ENCODE measurements around the gene CRIM1.

Gene CRIM1

DNA sequence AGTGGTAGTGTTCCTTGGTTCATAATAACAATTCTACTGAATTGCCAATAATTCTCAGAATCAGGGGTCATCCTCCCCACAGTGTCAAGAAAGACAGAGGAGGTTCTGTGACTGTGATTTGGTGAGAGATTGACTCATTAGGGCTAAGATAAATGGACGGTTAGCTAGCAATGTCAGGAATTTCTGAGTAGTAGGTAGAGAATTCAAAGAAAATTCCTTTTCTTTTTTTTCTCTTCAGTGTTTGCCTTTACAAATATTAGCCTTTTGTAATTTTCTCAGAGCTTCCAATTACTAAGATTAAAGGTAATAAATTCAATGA lies 16.8 kb upstream of the CRIM1 start:
- no peaks in the 10 kb centered on the region for H3K9me3 Mint-ChIP-seq
- no peak overlapping the region for H3K4me3 Mint-ChIP-seq
- H3K27me3 Mint-ChIP-seq = peaks cover 6% of the 10 kb centered on the region
- H3K27ac Mint-ChIP-seq = no peak overlapping the region
- no peaks in the 10 kb centered on the region for H3K4me1 Mint-ChIP-seq
- H3K36me3 Mint-ChIP-seq = no peaks in the 10 kb centered on the region
- ATAC-seq = no peak

- no peak for ATAC-seq
- no peak overlapping the region for H3K27ac Mint-ChIP-seq
- H3K4me1 Mint-ChIP-seq = no peaks in the 10 kb centered on the region
- no peaks in the 10 kb centered on the region for H3K36me3 Mint-ChIP-seq
- H3K27me3 Mint-ChIP-seq = peaks cover 14% of the 10 kb centered on the region
- H3K4me3 Mint-ChIP-seq = no peak overlapping the region
- no peaks in the 10 kb centered on the region for H3K9me3 Mint-ChIP-seq
Observed at GRCh38 chr2:36339607-36340218, 15.9 kb upstream of the CRIM1 start.

DNA sequence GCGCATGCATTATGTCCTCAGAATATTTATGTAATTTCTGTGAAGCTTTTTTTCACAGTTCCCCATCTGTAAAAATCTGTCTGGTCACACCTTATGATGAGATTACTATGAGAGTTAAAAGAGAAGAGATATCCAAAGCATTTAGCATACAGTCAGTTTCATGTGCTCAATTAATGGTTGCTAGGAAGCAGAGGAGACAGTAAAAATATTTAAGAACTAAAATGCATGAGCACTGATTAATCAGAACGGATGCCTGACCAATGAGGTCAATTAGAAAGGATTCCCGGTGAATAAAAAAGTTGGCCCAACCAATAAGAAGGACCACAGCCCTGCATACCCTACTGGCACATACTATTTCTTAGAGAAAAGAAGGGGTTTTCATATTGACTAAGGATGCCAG lies 12.0 kb upstream of the CRIM1 start:
- no peaks in the 10 kb centered on the region for H3K9me3 Mint-ChIP-seq
- H3K27ac Mint-ChIP-seq = no peak overlapping the region
- no peak for ATAC-seq
- H3K4me3 Mint-ChIP-seq = no peak overlapping the region
- H3K27me3 Mint-ChIP-seq = peaks cover 14% of the 10 kb centered on the region
- H3K4me1 Mint-ChIP-seq = no peaks in the 10 kb centered on the region
- no peaks in the 10 kb centered on the region for H3K36me3 Mint-ChIP-seq

GRCh38 chr2:36348721-36349120 lies 6.9 kb upstream of the CRIM1 start:
- no peak overlapping the region for H3K4me3 Mint-ChIP-seq
- no peaks in the 10 kb centered on the region for H3K9me3 Mint-ChIP-seq
- no peak overlapping the region for H3K27ac Mint-ChIP-seq
- no peak for ATAC-seq
- H3K36me3 Mint-ChIP-seq = no peaks in the 10 kb centered on the region
- H3K4me1 Mint-ChIP-seq = peaks cover 13% of the 10 kb centered on the region
- peaks cover 15% of the 10 kb centered on the region for H3K27me3 Mint-ChIP-seq

GRCh38 chr2:36351291-36351690 lies 4.3 kb upstream of the CRIM1 start:
- H3K9me3 Mint-ChIP-seq = peaks cover 4% of the 10 kb centered on the region
- no peak overlapping the region for H3K4me3 Mint-ChIP-seq
- H3K27ac Mint-ChIP-seq = no peak overlapping the region
- ATAC-seq = no peak
- peaks cover 13% of the 10 kb centered on the region for H3K4me1 Mint-ChIP-seq
- H3K27me3 Mint-ChIP-seq = peaks cover 22% of the 10 kb centered on the region
- H3K36me3 Mint-ChIP-seq = no peaks in the 10 kb centered on the region

DNA sequence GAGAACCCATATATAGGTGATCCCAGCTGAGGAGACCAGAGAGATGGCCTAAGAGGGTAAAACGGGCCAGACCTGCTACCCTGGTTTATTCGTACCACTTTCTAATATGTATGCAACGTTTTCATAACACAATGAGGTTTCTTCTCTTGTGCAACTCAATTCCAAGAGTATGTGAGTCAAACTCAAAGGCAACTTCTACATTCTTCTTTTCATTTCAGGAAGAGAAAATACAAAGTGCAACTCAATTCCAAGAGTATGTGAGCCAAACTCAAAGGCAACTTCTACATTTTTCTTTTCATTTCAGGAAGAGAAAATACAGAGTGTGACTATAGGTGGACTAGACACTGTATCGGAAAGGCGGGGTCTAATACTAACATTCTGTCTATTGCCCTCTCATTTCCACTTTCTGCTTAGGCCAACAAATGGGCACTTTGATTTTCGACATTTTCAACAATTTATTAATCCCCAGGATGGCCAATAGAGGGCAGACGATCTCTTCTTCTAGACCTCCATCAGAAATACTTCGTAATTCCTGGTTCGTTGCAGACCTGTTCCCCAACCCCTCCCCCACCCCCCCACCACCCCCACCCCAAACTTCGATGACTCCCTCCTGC lies 3.7 kb upstream of the CRIM1 start:
- ATAC-seq = no peak
- H3K4me3 Mint-ChIP-seq = no peak overlapping the region
- H3K9me3 Mint-ChIP-seq = peaks cover 4% of the 10 kb centered on the region
- H3K27me3 Mint-ChIP-seq = peaks cover 25% of the 10 kb centered on the region
- H3K4me1 Mint-ChIP-seq = peaks cover 14% of the 10 kb centered on the region
- H3K36me3 Mint-ChIP-seq = no peaks in the 10 kb centered on the region
- H3K27ac Mint-ChIP-seq = no peak overlapping the region

DNA sequence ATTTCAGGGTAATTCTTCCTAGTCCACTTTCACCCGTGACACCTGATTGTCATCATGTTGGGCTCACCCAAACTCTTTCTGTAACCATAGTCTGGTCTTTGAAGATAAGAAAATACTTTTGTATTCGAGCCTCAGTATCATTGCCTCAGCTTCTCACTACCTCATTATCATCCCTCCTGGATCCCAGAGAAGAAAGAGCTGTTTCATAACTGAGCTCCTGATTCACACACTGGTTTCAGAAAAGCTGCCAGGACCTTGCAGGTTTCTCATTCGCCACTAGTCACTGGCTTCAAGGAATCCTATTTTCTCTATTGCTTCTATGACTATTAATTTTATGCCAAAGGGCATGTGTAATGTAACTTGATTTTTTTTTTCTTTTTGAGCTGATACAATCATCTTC lies 2.9 kb upstream of the CRIM1 start:
- H3K4me3 Mint-ChIP-seq = no peak overlapping the region
- peaks cover 33% of the 10 kb centered on the region for H3K27me3 Mint-ChIP-seq
- no peaks in the 10 kb centered on the region for H3K36me3 Mint-ChIP-seq
- no peak overlapping the region for H3K27ac Mint-ChIP-seq
- H3K9me3 Mint-ChIP-seq = peaks cover 4% of the 10 kb centered on the region
- H3K4me1 Mint-ChIP-seq = peaks cover 23% of the 10 kb centered on the region
- no peak for ATAC-seq

GRCh38 chr2:36354811-36355150 lies 797 bp upstream of the CRIM1 start:
- H3K27ac Mint-ChIP-seq = no peak overlapping the region

GRCh38 chr2:36355890-36356297 lies 316 bp downstream of the CRIM1 start:
- Mint-ChIP-seq H3K4me3 (no peak overlapping the region), H3K36me3 (no peaks in the 10 kb centered on the region), H3K4me1 (peaks cover 33% of the 10 kb centered on the region), H3K9me3 (peaks cover 4% of the 10 kb centered on the region), H3K27me3 (peaks cover 41% of the 10 kb centered on the region), H3K27ac (no peak overlapping the region)
- ATAC-seq = no peak

More at GRCh38 chr2:36354811-36355150, 797 bp upstream of the CRIM1 start:
- Mint-ChIP-seq H3K4me3 (peak overlapping the region; percentile 38), H3K27me3 (peaks cover 42% of the 10 kb centered on the region), H3K9me3 (peaks cover 4% of the 10 kb centered on the region), H3K4me1 (peaks cover 33% of the 10 kb centered on the region), H3K36me3 (no peaks in the 10 kb centered on the region)
- no peak for ATAC-seq

- H3K27ac Mint-ChIP-seq = peak overlapping the region; percentile 76
- H3K27me3 Mint-ChIP-seq = peaks cover 43% of the 10 kb centered on the region
- H3K4me1 Mint-ChIP-seq = peaks cover 33% of the 10 kb centered on the region
- peak overlapping the region; percentile 68 for H3K4me3 Mint-ChIP-seq
- H3K9me3 Mint-ChIP-seq = peaks cover 4% of the 10 kb centered on the region
- no peaks in the 10 kb centered on the region for H3K36me3 Mint-ChIP-seq
- ATAC-seq = peak; percentile 18
Observed at GRCh38 chr2:36356298-36356989, 866 bp downstream of the CRIM1 start.

GRCh38 chr2:36356990-36357846 lies 1.6 kb downstream of the CRIM1 start:
- ATAC-seq = peak; percentile 29
- H3K9me3 Mint-ChIP-seq = peaks cover 4% of the 10 kb centered on the region
- peaks cover 51% of the 10 kb centered on the region for H3K27me3 Mint-ChIP-seq
- H3K4me1 Mint-ChIP-seq = peaks cover 33% of the 10 kb centered on the region
- no peaks in the 10 kb centered on the region for H3K36me3 Mint-ChIP-seq
- H3K27ac Mint-ChIP-seq = peak overlapping the region; percentile 76
- peak overlapping the region; percentile 84 for H3K4me3 Mint-ChIP-seq

GRCh38 chr2:36357847-36358659 lies 2.5 kb downstream of the CRIM1 start:
- no peak for ATAC-seq
- H3K36me3 Mint-ChIP-seq = no peaks in the 10 kb centered on the region
- peak overlapping the region; percentile 76 for H3K27ac Mint-ChIP-seq
- peaks cover 4% of the 10 kb centered on the region for H3K9me3 Mint-ChIP-seq
- peaks cover 25% of the 10 kb centered on the region for H3K4me1 Mint-ChIP-seq
- peak overlapping the region; percentile 84 for H3K4me3 Mint-ChIP-seq
- peaks cover 52% of the 10 kb centered on the region for H3K27me3 Mint-ChIP-seq

DNA sequence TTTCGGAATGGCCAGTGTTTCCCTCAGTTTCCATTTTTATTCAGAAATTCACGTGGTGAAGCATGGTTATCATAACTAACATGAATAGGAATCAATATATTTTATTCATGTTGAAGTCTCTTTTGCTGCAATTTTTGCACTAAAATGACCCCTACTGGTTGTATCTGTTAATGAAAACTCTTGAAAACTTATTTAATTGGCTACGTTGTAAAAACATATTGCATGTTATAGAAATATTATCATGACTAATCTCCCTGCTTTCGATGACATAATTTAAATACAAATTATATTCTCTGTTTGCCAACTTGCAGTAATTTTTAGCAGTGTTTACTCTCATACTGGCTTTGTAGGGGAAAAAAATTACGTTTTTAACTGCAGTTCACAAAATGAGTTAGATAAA lies 3.5 kb downstream of the CRIM1 start:
- no peak for ATAC-seq
- peaks cover 21% of the 10 kb centered on the region for H3K4me1 Mint-ChIP-seq
- H3K27me3 Mint-ChIP-seq = peaks cover 49% of the 10 kb centered on the region
- no peak overlapping the region for H3K27ac Mint-ChIP-seq
- peaks cover 4% of the 10 kb centered on the region for H3K9me3 Mint-ChIP-seq
- no peak overlapping the region for H3K4me3 Mint-ChIP-seq
- H3K36me3 Mint-ChIP-seq = no peaks in the 10 kb centered on the region

- ATAC-seq = no peak
- no peak overlapping the region for H3K4me3 Mint-ChIP-seq
- H3K4me1 Mint-ChIP-seq = peaks cover 21% of the 10 kb centered on the region
- H3K27me3 Mint-ChIP-seq = peaks cover 39% of the 10 kb centered on the region
- H3K27ac Mint-ChIP-seq = no peak overlapping the region
- H3K36me3 Mint-ChIP-seq = no peaks in the 10 kb centered on the region
- no peaks in the 10 kb centered on the region for H3K9me3 Mint-ChIP-seq
Observed at GRCh38 chr2:36360063-36360462, 4.5 kb downstream of the CRIM1 start.

DNA sequence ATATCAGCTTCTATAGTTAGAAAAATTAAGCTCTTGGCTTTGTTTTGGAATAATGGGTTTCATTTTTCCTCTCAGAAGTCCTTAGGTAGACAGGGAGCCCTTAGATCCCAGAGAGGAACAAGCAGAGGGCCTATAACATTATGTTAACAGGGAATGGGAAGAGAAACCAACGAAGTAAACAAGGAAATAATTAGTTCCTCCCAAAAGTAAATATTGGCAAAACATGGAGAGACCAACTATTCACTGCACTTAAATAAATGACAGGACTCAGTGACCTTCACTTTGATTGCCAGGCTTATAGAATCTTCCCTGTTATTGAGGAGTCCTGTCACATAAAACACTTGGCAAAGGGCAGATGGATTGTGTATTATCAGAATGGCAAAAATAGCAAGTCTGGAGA lies 5.3 kb downstream of the CRIM1 start:
- no peak for ATAC-seq
- H3K9me3 Mint-ChIP-seq = no peaks in the 10 kb centered on the region
- H3K36me3 Mint-ChIP-seq = no peaks in the 10 kb centered on the region
- H3K4me3 Mint-ChIP-seq = no peak overlapping the region
- peaks cover 21% of the 10 kb centered on the region for H3K4me1 Mint-ChIP-seq
- H3K27me3 Mint-ChIP-seq = peaks cover 36% of the 10 kb centered on the region
- H3K27ac Mint-ChIP-seq = no peak overlapping the region
